Motor neuron (in vitro differentiated cells): ENCODE measurements around the gene TNFRSF12A. TPM values are rescaled to one million over a fixed set of nuclear protein-coding genes. Genes with fewer than 3 reads are reported as not detected.

ENCODE experiments used
- ATAC-seq, 8 experiments: fragments of 200-7000 bp; cut with Tn5 transposase; replicated peaks in 6 of 8; 2 replicates each; pipeline ENCODE4 v1.8.0; 2021; ENCODE audit warnings: mild to moderate bottlenecking in 8 of 8, moderate library complexity in 8 of 8
- H3K27ac ChIP-seq, 2 donors: fragments of 250-450 bp; sonication (Bioruptor Pico); 2 replicates each; pipeline ENCODE4 v1.9.0; 2021; ENCODE audit warnings: antibody characterized with exemption in 2 of 2, mild to moderate bottlenecking in 2 of 2, moderate library complexity in 1 of 2
- H3K4me1 ChIP-seq, 2 donors: fragments of 250-450 bp; sonication (Bioruptor Pico); replicated peaks in 1 of 2; 2 replicates each; pipeline ENCODE4 v1.6.1; 2021; ENCODE audit warnings: antibody characterized with exemption in 2 of 2, mild to moderate bottlenecking in 2 of 2, moderate library complexity in 1 of 2
- H3K4me3 ChIP-seq, 5 donors: fragments of 250-450 bp; sonication (Bioruptor Pico); 2 replicates each; pipeline ENCODE4 v1.9.0; 2021; ENCODE audit warnings: antibody characterized with exemption in 5 of 5, mild to moderate bottlenecking in 5 of 5, moderate library complexity in 4 of 5
- WGBS, 10 experiments: fragments of 450-650 bp; shearing (Covaris generic); methylation state at CpG; one replicate each; pipeline ENCODE4 v1.0.0; 2022; 5-methylcytosine and 5-hydroxymethylcytosine counted together
- in situ Hi-C, 9 experiments: fragments of 400-800 bp; cut with MboI; loops; one replicate each; pipeline ENCODE4 v1.15.0; 2021; ENCODE audit warnings: low sequenced_read_pairs in 9 of 9, low pct_unique_long_range_greater_than_20kb in 2 of 9; ENCODE audit not compliant: unreplicated experiment in 9 of 9
- total RNA-seq, 8 experiments: library from RNA; unstranded; fragments of 300-600 nt; gene quantifications; 2 replicates each; pipeline versions ENCODE4 v1.2.3 to v1.2.4, GENCODE V29; 2022

TNFRSF12A gene
- total RNA-seq, 8 experiments from 2014 or later, result 4.3 to 144 (median 14.3) TPM

- ATAC-seq, result peak in 2 of 8 experiments; percentile 7 to 9
- Histone ChIP-seq H3K27ac (no peak within 1 kb of the TSS), H3K4me3 (no peak within 1 kb of the TSS), H3K4me1 (no peaks in the 10 kb centered on the region)
- 10 to 100% (median 51%) methylated on average over 1 to 6 of the region's 44 CpGs; no CpG with 5 or more reads in 4 of the 10 experiments for WGBS, 10 experiments
- in situ Hi-C loops, result loop anchor here in 1 of 9 experiments (25.0 kb wide), 1 partner anchor 100 kb away; the partner anchor contains the start of gene ZNF213
Measured at GRCh38 chr16:3036726-3037315, 16.7 kb downstream of the TNFRSF12A start, which contains the start of gene BICDL2. Gene BICDL2, minus strand, starts transcription at chr16:3036944. Its CDS starts 1,448 bp downstream, at chr16:3035496.

GRCh38 chr16:3038256-3038655, 18.1 kb downstream of the TNFRSF12A start:
- Histone ChIP-seq H3K27ac (no peak overlapping the region), H3K4me3 (no peak overlapping the region), H3K4me1 (no peaks in the 10 kb centered on the region)
- in situ Hi-C loops, result loop anchor here in 1 of 9 experiments (25.0 kb wide), 1 partner anchor 99 kb away; the partner anchor contains the start of gene ZNF213
- WGBS, 10 experiments, result 8 to 50% methylated on average over 1 to 2 of the region's 11 CpGs; no CpG with 5 or more reads in 8 of the 10 experiments
- ATAC-seq, result peak in 4 of 8 experiments; percentile 12 to 32 (median 22)

- in situ Hi-C loops, result loop anchor here in 1 of 9 experiments (25.0 kb wide), 1 partner anchor 98 kb away; the partner anchor contains the start of gene ZNF213
- Histone ChIP-seq H3K4me3 (no peak overlapping the region), H3K27ac (no peak overlapping the region), H3K4me1 (no peaks in the 10 kb centered on the region)
- no peak for ATAC-seq
- 60 to 83% (median 75%) methylated on average over 1 to 4 of the region's 5 CpGs; no CpG with 5 or more reads in 6 of the 10 experiments for WGBS, 10 experiments
Measured at GRCh38 chr16:3038896-3039295, 18.7 kb downstream of the TNFRSF12A start.

- in situ Hi-C loops, result loop anchor here in 1 of 9 experiments (25.0 kb wide), 1 partner anchor 95 kb away; the partner anchor contains the start of gene ZNF213
Measured at GRCh38 chr16:3042376-3042775, 22.2 kb downstream of the TNFRSF12A start.

GRCh38 chr16:3044708-3045107, 24.5 kb downstream of the TNFRSF12A start:
- Histone ChIP-seq H3K4me3 (no peak overlapping the region), H3K27ac (no peak overlapping the region), H3K4me1 (peaks cover 8 to 9% of the 10 kb centered on the region in 2 donors)
- ATAC-seq, result no peak
- in situ Hi-C loops, result loop anchor here in 1 of 9 experiments (25.0 kb wide), 1 partner anchor 93 kb away; the partner anchor contains the start of gene ZNF213
- WGBS, 10 experiments, result 77 to 100% (median 93%) methylated on average over 1 to 6 of the region's 6 CpGs; no CpG with 5 or more reads in 2 of the 10 experiments

More at GRCh38 chr16:3042376-3042775, 22.2 kb downstream of the TNFRSF12A start:
- no peak overlapping the region for H3K27ac ChIP-seq
- WGBS, 10 experiments, result 19 to 100% (median 64%) methylated on average over 1 to 3 of the region's 3 CpGs; no CpG with 5 or more reads in 1 of the 10 experiments
- no peak overlapping the region for H3K4me3 ChIP-seq
- no peak for ATAC-seq
- H3K4me1 ChIP-seq, result peaks cover 8 to 9% of the 10 kb centered on the region in 2 donors

- Histone ChIP-seq H3K27ac (no peak within 1 kb of the TSS), H3K4me3 (peak within 1 kb of the TSS in 4 of 5 donors; percentile 12 to 36 (median 18)), H3K4me1 (peaks cover 8 to 9% of the 10 kb centered on the region in 2 donors)
- peak; percentile 51 to 68 (median 62) for ATAC-seq
- WGBS, 10 experiments, result 0% methylated on average over 1 to 2 of the region's 86 CpGs; no CpG with 5 or more reads in 8 of the 10 experiments
- in situ Hi-C loops, result loop anchor here in 1 of 9 experiments (25.0 kb wide), 1 partner anchor 91 kb away; the partner anchor contains the start of gene ZNF213
Measured at GRCh38 chr16:3045758-3046640, 25.8 kb downstream of the TNFRSF12A start, which contains the start of gene MMP25. Gene MMP25, plus strand, starts transcription at chr16:3046561. Its CDS starts 357 bp downstream, at chr16:3046918.

GRCh38 chr16:3046641-3047386, 26.6 kb downstream of the TNFRSF12A start:
- 4% methylated on average over 5 of the region's 54 CpGs; no CpG with 5 or more reads in 9 of the 10 experiments for WGBS, 10 experiments
- Histone ChIP-seq H3K4me1 (peaks cover 8 to 9% of the 10 kb centered on the region in 2 donors), H3K4me3 (peak overlapping the region in 1 of 5 donors; percentile 36), H3K27ac (no peak overlapping the region)
- in situ Hi-C loops, result loop anchor here in 1 of 9 experiments (25.0 kb wide), 1 partner anchor 90 kb away; the partner anchor contains the start of gene ZNF213
- ATAC-seq, result peak in 6 of 8 experiments; percentile 5 to 15 (median 12)

- Histone ChIP-seq H3K4me1 (peaks cover 8 to 9% of the 10 kb centered on the region in 2 donors), H3K4me3 (no peak overlapping the region), H3K27ac (no peak overlapping the region)
- in situ Hi-C loops, result loop anchor here in 1 of 9 experiments (25.0 kb wide), 1 partner anchor 90 kb away; the partner anchor contains the start of gene ZNF213
- 0 to 34% (median 20%) methylated on average over 1 to 3 of the region's 13 CpGs; no CpG with 5 or more reads in 7 of the 10 experiments for WGBS, 10 experiments
- ATAC-seq, result no peak
Measured at GRCh38 chr16:3047387-3047720, 27.2 kb downstream of the TNFRSF12A start.

- Histone ChIP-seq H3K4me3 (no peak overlapping the region), H3K4me1 (peaks cover 8 to 9% of the 10 kb centered on the region in 2 donors), H3K27ac (no peak overlapping the region)
- in situ Hi-C loops, result loop anchor here in 1 of 9 experiments (25.0 kb wide), 1 partner anchor 87 kb away; the partner anchor contains the start of gene ZNF213
- no peak for ATAC-seq
- WGBS, 10 experiments, result 78 to 96% (median 88%) methylated on average over 4 to 16 of the region's 26 CpGs; no CpG with 5 or more reads in 6 of the 10 experiments
Measured at GRCh38 chr16:3049921-3050481, 29.8 kb downstream of the TNFRSF12A start.

- Histone ChIP-seq H3K27ac (no peak overlapping the region), H3K4me1 (peaks cover 7 to 8% of the 10 kb centered on the region in 2 donors), H3K4me3 (no peak overlapping the region)
- in situ Hi-C loops, result no loop called here
- ATAC-seq, result no peak
- 60 to 100% (median 85%) methylated on average over 1 to 5 of the region's 5 CpGs; no CpG with 5 or more reads in 5 of the 10 experiments for WGBS, 10 experiments
Measured at GRCh38 chr16:3050487-3050886, 30.3 kb downstream of the TNFRSF12A start.

- in situ Hi-C loops, result no loop called here
- no peak for ATAC-seq
- Histone ChIP-seq H3K27ac (no peak overlapping the region), H3K4me3 (no peak overlapping the region), H3K4me1 (peaks cover 3 to 8% of the 10 kb centered on the region in 2 donors)
- 50 to 88% (median 83%) methylated on average over 4 of the region's 4 CpGs; no CpG with 5 or more reads in 7 of the 10 experiments for WGBS, 10 experiments
Measured at GRCh38 chr16:3051009-3051408, 30.8 kb downstream of the TNFRSF12A start.
